NCI-H446 (cell line): ENCODE results near the gene ZNF580.

Experiments used
- DNase-seq, 2 experiments: peaks; one replicate each; lab custom pipeline; 2025; lab: John Stamatoyannopoulos, UW

ZNF580 gene

DNA sequence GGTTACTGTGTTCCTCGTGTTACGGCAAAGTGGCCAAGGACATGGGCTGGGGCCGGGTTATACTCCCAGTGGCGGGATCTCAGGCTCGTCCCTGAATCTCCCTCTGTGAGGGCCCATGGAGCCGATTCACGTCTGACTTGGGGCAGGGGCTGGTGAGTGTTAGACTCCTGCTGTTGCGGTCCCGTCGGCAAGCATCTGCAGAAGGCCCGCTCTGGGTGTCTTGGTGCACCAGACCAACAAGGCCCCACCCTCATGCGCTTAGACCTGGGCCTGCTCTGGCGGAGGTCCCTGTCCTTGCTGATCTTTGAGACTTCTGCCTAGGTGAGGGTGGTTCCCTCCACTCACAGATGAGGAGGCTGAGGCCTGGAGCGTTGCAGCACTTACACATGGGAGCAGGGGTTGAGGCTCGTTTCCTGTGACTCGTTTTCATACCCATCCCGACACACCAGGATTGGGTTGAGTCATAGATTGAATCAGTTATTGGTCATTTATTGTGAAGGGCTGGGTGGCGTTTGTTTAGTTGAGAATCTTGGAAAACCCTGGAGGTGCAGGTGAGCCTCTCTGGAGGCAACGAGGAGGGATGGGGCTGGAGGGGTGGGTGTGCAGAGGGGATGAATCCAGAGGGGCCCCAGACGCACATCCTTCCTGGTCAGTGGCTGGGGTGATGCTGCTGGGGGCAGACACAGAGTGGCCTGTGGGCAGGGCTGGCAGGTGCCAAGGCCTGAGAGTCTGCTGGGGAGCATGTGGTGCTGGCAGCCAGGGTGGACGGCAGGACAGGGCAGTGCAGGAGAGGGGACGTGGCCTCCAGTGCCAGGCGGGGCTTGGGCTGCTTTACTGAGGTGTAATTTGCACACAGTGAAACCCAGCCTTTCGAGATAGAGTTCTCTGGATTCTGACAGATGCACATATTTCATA, 38.8 kb downstream of the ZNF580 start:
- DNase-seq = no peak

DNA sequence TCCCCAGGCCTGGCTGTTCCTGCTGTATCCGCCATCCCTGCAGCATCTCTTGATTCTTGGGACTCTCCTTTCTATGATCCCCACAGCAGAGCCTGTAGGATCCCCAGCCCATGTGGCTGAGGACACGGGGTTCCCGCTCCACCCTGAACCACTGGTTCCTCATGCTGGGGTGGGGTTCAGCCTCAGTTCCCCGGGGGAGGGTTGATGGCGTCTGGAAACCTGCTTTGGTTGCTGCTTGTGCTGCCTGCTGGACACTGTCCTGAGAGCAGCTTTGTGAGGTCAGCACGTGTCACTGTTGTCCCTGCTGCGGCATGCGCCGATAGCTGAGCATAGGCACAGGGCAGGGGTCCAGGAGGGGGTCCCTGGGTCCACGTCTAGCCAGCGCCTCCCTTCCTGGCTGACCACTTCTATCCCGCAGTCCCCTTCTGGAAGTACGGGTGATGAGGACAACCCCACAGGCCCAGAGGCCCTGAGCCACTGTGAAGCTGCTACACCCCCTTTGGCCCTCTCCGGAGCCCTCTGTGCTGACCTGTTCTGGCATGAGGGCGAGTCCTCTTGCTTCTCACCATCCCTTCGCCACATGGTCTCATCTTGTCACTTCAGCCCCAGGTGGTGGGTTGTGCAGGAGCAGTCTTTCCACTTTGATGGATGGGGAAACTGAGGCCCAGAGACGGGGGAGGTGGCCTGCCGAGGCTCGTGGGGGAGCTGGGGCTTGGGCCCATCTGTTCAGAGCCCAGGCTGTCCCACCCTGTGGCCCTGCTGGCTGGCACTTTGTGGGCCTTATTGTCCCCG, 39.7 kb downstream of the ZNF580 start:
- DNase-seq = no peak

DNA sequence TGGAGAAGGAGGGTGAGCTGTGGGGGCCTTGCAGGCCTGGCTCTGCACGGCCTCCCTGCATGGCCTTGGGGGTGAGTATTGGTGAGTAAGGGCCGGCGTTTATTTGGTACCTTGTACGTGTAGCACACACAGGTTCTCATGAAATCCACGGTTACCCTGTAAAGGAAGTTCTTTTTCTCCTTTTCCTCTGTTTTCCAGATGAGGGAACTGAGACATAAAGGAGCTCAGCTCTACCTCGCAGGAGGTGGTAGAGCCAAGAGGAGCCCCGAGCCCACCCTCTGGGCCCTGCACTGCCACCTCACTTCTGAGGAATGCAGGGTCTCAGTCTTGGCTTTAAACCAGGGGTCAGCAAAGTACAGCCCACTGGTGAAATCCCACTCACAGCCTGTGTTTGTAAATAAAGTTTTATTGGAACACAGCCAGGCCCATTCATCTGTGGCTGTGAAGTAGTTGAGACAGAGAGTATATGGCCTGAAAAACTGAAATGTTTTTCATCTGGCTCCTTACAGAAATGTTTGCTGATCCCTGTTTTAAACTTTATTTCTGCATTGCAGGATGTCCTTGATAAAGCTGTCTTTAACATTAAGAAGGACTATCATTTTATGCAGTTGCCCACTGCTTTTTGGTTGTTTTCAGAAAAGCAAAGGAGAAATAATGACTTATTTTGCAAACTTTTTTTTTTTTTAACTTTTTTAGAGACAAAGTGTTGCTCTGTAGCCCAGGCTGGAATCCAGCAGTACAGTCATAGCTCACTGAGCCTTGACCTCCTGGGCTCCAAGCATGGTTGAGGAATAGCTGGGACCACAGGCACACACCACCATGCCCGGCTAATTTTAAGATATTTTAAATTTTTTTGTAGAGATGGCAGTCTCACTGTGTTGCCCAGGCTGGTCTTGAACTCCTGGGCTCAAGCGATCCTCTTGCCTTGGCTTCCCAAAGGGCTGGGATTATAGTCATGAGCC, 40.6 kb downstream of the ZNF580 start:
- DNase-seq = no peak

DNA sequence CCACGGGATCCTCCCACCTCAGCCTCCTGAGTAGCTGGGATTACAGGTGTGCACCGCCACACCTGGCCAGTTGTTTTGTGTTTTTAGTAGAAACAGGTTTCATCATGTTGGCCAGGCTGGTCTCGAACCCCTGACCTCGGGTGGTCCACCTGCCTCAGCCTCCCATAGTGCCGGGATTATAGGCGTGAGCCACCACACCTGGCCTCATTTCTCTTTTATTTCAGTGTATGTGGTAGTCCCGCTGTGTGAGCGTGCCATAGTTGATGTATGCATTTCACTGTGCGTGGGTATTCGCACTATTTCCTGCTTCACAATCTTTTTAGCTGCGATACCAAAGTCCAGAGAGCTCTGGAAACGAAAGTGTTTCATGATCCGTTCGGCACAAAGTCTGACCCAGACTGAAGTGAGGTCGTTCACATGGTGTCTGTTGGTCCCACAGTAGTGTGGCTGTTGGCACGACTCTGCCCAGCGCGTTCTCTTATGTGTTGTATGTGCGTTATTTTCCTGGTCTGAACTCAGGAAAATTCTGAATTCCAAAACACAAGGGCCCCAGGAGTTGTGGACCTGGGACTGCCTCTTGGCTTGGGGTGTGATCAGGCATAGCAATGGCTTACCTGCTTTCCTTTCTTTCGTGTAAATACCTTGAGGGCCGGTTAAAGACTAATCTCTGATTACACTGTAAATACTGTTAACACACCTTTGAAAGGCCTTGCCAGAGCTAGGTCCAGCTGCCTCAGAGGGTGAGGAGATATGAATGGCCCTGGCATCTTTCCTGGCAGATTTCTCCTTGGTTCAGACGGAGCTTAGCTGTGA, 42.9 kb downstream of the ZNF580 start:
- DNase-seq = no peak

DNA sequence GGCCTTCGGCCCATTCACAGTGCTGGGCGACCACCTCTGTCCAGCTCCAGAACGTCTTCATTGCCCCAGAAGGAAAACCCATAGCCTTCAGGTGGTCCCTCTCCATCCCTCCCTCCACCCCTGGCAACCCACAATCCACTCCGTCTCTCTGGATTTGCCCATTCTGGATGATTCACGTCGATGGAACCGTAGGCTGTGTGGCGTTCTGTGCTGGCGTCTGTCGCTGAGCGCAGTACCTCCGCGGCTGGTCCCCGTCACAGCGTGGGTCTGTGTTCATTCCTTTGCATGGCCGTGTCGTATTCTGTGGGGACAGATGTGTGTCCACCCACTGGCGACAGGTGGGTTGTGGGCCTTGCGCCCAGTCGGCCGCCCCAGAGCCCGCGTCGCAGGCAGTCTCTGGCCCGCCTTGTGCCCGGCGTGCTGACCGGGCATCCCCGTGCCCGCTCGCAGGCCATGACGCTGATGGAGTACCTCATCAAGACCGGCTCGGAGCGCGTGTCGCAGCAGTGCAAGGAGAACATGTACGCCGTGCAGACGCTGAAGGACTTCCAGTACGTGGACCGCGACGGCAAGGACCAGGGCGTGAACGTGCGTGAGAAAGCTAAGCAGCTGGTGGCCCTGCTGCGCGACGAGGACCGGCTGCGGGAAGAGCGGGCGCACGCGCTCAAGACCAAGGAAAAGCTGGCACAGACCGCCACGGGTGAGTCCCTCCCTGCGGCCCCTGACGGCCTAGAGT, 44.3 kb downstream of the ZNF580 start:
- DNase-seq = no peak

DNA sequence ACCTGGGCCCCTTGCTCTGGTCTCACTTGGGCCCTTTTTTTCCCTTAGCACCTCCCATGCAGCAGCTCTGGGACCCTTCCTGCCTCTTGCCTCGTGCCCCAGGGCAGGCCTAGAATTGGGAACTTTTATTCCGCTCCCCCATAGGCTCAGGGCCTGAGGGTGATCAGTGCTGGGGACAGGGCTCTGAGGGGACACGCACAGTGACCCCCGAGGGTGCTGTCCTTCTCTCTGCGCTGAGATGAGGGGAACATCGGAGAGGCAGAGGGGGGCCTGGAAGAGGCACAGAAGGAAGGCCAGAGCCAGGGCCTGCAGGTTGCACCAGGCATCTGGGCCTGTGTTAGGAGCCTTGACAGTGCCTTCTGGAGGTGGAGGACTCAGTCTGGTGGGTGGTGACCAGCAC, 45.0 kb downstream of the ZNF580 start:
- no peak for DNase-seq

GRCh38 chr19:55686311-55687050, 45.7 kb downstream of the ZNF580 start:
- DNase-seq = no peak

DNA sequence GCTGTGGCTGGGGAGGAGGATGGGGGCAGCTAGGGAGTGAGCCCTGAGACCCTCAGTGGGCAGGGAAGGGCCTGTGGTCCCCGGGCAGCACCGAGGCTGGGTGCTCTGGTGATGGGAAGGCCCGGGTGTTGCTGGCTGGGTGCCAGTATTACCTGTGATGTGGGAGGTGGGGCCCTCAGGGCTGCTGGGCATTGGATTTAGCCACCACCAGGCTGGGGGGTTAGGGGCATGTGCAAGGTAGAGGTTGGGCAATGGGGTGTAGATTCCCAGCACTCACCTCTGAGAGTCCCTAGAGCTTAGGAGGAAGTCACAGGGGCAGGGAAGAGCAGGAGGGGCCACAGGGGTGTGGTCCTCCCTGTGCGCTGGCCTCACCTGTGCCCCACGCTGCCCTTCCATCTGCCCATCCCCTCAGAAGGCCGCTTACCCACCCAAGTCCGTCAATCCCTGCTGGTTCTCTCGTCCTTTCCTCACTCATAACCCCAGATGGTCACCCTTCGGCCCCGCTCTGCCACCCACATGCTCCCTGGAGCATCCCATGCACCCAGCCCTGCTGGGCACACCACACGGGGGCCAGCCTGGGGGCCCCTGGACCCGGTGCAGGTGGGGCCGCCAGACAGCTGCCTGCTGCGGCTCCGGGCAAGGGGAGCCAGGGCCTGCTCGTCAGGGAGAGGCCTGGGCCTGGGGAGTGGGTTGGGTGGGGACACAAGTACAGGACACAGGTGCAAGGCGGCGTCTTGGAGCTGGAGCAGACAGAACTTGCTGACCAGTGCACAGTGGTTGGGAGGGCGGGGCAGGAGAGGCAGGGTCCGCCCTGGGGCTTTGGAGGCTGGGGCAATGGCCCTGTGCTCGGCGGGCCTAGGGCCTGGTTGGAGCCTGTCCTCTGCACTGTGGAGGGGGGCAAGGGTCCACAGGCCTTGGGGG, 46.7 kb downstream of the ZNF580 start:
- no peak for DNase-seq

DNA sequence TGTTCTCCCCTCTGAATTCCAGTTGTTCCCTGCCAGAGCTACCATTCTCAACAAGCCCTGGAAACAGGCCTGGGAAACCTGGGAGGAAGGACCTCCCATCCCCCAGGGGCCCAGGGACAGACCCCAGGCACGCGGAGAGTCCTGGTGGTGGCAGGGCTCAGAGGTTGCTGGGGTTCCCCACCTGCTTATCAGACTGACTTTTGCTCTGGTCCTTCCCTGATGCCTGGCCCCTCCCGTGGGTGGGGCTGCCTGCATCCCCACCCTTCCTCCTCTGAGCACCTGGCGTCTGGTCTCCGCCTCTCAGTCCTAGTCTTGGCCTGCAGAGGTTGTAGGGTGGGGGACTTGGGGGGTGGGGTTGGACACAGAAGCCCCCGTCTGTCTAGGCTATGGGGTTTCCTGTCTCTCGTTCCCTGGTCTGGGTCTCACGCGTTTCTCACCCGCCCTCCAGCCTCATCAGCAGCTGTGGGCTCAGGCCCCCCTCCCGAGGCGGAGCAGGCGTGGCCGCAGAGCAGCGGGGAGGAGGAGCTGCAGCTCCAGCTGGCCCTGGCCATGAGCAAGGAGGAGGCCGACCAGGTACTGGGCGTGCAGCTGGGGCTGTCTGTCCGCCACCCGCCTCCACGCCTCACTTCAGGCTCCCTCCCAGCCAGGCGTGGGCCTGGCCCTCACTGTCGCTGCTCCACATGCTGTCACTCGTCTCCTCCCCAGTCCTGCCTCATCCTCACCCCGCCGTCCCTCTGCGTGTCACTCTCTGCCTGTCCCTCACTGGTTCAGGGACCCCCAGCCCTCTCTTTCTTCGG, 47.8 kb downstream of the ZNF580 start:
- no peak for DNase-seq

- no peak for DNase-seq
Measured at GRCh38 chr19:55689411-55690108, 48.8 kb downstream of the ZNF580 start.

DNA sequence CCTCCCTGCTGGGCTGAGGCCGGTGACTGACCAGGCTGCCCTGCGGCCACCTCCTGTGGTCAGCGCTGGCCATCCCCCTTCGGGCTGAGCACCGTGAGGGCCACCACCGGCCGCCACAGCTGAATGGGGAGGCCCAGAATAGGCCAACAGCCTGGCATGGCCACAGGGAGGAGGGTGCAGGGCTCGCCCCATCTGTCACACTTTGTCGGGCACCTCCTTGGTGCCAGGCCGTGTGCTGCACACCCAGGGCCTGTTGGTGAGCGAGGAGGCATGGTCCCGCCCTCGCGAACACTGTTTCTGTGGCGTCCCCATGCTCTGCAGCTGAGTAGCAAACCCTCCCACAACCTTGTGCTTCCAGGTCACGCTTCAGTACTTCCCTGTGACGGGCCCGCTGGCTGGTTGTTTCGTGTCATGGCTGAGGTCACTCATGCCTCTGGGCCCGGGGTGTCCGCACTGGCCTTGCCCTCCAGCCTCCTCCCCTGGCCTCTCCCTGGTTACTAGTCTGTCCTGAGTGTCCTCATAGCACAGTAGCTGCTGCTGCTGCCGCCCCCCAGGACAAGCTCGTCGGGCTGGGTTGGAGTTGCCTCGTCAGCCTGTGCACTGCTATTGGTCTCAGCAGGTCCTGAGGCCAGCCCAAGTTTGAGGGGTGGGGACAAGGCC, 49.4 kb downstream of the ZNF580 start:
- DNase-seq = no peak

GRCh38 chr19:55690769-55691545, 50.2 kb downstream of the ZNF580 start:
- no peak for DNase-seq

DNA sequence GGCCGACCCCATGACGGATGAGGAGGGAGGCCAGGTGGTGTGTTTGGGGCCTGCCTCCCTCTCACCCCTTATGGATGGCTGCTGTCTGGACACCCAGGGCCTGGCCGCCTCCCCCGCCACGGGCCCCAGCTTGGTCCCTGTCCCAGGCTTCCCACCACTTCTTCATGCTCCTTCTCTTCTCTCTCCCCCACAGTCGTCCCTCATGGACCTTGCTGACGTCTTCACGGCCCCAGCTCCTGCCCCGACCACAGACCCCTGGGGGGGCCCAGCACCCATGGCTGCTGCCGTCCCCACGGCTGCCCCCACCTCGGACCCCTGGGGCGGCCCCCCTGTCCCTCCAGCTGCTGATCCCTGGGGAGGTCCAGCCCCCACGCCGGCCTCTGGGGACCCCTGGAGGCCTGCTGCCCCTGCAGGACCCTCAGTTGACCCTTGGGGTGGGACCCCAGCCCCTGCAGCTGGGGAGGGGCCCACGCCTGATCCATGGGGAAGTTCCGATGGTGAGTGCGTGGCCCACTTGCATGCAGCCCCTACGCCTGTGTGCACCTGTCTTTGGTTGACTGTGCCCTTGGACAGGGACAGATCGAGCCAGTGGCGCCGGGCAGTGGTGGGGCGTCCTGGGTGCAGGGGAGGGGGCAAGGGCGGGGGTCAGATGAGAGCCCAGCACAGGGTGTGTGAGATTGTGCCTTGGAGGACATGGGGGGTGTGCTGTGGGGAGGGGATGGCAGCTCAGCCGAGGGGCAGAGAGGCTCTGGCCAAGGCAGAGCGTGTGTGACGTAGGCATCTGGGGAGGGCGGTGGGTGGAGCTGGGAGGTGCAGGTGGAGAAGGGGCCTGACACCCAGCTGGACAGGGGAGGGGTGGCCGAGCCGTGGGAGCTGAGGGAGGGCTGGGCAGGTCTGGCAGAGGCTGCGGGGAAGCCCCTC, 51.0 kb downstream of the ZNF580 start:
- DNase-seq = no peak

DNA sequence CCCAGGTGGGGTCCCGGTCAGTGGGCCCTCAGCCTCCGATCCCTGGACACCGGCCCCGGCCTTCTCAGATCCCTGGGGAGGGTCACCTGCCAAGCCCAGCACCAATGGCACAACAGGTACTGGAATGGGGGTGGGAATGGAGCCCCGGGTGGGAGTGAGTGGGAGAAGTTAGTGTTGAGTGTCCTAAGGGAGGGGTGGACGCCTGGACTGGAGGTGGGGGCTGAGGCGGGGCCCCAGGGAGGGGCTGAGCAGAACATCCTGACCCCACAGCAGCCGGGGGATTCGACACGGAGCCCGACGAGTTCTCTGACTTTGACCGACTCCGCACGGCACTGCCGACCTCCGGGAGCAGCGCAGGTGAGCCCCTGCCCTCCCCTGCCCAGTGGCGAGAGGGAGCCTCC, 51.9 kb downstream of the ZNF580 start:
- DNase-seq = no peak
